Renal pelvis (tissue), 12 donors: ENCODE results near the gene SMIM34. TPM values are rescaled to one million over a fixed set of nuclear protein-coding genes. Genes with fewer than 3 reads are reported as not detected.
"Not testable (repeated sequence)": the region's sequence is repeated elsewhere in the genome, so short reads cannot be mapped to it uniquely, and the experiment has no call there.

Source experiments
- DNase-seq: peaks from one replicate; pipeline ENCODE4 v3.0.0-alpha.2; 2013
- long read RNA-seq, 16 experiments: transcript quantifications; one replicate each; lab custom pipeline, GENCODE V29; 2026
- polyA plus RNA-seq, 3 donors: library from polyadenylated mRNA; unstranded; fragments of 120-200 nt; gene quantifications; one replicate each; pipeline ENCODE4 v1.2.1, GENCODE V29; 2013; ENCODE audit not compliant: insufficient read length in 3 of 3

The SMIM34 gene, protein sequence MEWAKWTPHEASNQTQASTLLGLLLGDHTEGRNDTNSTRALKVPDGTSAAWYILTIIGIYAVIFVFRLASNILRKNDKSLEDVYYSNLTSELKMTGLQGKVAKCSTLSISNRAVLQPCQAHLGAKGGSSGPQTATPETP
- polyA plus RNA-seq: 1 to 10 TPM in 2 of 3 donors, under 1 TPM in 1; 0.24 to 1.5 (median 1.1) TPM
- long read RNA-seq, donor 1: 0 reads
- long read RNA-seq, donor 2: 0 reads
- long read RNA-seq, donor 3: 0 reads
- long read RNA-seq, donor 4: 0 reads
- long read RNA-seq, donor 5: 0 reads
- long read RNA-seq, donor 6: 0 reads
- long read RNA-seq, donor 7: 0 reads
- long read RNA-seq, donor 8: 0 reads
- long read RNA-seq, donor 9: 0 reads
- long read RNA-seq, donor 10: 0 reads
- long read RNA-seq, donor 11: 0 reads
- long read RNA-seq, donor 12: 0 reads
- long read RNA-seq, donor 13: 0 reads
- long read RNA-seq, donor 14: 0 reads
- long read RNA-seq, donor 15: 0 reads
- long read RNA-seq, donor 16: 0 reads

DNA sequence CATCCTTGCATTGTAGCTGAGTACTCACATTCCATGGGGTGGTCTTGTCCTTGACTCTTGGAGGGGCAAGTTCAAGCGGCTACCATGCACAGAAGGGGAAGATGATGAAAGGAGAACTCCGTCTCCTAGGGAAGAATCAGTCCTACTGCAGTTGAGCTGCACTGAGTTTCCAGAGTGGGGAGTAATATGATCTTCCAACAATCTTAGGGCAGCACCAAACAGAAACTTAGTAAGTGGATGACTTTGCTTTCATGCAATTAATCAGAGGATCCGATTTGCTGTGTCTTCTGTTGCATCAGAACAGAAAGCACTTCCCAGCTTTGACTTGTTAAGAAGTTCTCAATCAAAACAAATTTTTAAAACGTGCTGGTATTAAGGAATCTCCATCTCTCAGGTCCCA, at the start of gene SMIM34:
TSS of gene SMIM34 (minus strand) at position 147 of the 400 bp plus-strand sequence. CDS start at position 35, 112 bp downstream.
- DNase-seq: not testable (repeated sequence)

- DNase-seq: not testable (repeated sequence)
Measured at GRCh38 chr21:34467333-34467732, 43.6 kb upstream of the SMIM34 start.

GRCh38 chr21:34459426-34459825, 35.7 kb upstream of the SMIM34 start:
- not testable (repeated sequence) for DNase-seq

GRCh38 chr21:34458266-34458665, 34.5 kb upstream of the SMIM34 start:
- not testable (repeated sequence) for DNase-seq

DNA sequence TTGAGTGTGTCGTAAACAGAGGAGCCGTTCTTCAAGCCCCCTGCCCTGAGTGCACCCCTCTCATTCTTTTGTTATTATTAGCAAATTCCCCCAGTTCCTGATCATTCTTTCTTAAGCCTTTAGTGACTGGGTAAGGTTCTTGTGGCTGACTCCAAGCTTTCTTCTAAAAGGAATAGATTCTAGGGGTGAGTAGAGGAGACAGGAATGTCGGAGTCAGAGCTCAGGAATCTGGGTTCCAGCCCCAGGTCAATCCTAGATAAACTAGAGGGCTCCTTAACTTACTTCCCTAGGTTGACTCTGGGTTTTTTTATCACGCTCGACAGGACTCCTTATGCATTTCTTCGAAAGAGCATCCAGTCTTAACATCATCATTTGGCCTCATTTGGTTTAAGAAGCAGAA, 32.4 kb upstream of the SMIM34 start:
- not testable (repeated sequence) for DNase-seq

DNA sequence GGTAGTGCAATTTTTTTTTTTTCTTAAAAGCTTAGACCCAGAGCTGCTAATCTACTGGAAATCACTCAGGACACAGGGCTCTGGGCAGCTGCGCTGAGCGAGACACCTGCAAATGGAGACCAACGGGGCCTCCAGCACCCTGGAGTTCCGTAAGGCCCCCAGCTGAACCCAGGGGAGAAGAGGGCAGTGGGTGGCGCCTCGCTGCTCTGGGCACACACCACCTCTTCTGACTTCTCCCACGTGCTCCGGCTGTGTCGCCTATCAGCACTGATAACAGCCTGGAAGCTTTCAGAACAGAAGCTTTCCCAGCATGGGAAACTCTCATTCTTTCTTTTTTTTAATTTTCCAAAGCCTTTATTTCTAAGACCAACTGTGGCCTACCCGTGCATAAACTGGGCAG, 31.9 kb upstream of the SMIM34 start:
- DNase-seq: not testable (repeated sequence)

DNA sequence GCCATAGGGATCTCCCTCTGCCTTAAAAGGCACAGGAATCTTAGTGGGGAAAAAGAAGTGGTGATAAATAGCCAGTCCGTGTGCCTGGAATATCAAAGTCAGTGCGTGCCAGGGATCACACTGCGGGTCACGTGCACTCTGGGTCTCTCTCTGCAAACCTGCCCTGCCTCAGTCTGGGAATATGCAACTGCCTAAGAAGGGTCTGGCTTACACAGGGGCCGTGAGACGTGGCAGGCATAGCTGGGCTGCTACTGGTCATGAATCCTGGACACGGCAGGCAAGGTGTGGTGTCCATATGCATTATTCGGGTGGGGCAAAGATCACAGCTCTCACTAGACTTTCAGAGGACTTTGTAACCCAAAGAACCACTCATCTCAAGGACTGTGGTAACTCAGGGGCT, 23.3 kb upstream of the SMIM34 start:
- not testable (repeated sequence) for DNase-seq

- DNase-seq: not testable (repeated sequence)
Measured at GRCh38 chr21:34443486-34443885, 19.7 kb upstream of the SMIM34 start.

DNA sequence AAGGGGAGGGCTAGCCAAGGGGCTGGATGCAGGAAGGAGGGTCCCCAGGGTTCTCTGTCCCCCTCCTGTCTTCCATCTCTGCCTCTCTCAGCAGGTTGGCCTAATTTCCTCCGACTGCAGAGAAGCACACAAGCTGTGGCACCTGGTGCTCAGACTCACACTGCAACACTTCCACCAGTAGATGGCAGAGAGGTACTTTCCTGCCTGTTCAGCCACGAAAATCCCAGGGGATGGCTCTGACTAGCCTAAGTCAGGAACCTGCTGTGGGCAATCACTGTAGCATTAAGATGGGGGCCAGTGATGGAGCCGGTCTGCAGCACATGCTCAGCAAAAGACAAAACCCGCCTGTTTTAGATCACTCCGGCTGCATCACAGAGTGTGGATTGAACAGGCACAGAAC, 6.0 kb upstream of the SMIM34 start:
- not testable (repeated sequence) for DNase-seq

DNA sequence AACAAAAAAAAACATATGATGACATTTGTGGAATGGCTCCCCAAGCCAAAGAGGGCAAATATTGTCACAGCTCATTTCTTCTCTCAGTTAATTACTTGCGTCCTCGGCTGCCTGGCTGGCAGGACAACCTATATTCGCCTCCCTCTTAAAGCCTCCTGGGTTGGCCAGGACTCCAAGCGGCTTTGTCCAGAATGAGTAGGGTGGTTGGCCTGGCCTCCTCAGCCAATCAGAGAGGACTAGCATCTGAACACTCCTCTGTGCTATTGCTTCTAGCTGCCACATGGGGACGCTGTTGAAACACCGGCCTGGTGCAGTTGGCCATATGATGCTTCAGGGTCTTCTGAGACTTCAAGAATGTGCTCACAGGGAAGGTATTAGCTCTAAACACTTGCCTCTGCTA, 4.7 kb upstream of the SMIM34 start:
- DNase-seq: not testable (repeated sequence)

GRCh38 chr21:34427339-34427738, 3.6 kb upstream of the SMIM34 start:
- not testable (repeated sequence) for DNase-seq

GRCh38 chr21:34417448-34418077, 6.2 kb downstream of the SMIM34 start:
- not testable (repeated sequence) for DNase-seq

- DNase-seq: not testable (repeated sequence)
Measured at GRCh38 chr21:34407294-34407693, 16.5 kb downstream of the SMIM34 start.

DNA sequence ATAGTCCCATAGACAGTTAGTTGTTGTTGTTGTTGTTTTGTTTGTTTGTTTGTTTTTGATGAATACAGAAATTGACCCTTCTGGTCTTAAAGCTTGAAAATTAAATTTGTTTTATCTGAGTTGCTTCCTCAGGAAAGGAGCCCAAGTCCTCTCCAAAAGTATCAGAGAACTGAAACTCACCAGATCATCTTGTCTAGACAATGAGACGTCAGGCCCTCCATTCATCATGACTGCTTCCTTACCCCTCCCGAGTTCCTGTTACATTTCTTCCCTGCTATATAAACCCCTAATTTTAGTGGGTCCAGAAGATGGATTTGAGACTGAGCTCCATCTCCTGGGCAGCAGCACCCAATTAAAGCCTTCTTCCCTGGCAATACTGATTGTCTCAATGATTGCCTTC, 17.1 kb downstream of the SMIM34 start:
- not testable (repeated sequence) for DNase-seq

GRCh38 chr21:34406102-34406501, 17.6 kb downstream of the SMIM34 start:
- not testable (repeated sequence) for DNase-seq

DNA sequence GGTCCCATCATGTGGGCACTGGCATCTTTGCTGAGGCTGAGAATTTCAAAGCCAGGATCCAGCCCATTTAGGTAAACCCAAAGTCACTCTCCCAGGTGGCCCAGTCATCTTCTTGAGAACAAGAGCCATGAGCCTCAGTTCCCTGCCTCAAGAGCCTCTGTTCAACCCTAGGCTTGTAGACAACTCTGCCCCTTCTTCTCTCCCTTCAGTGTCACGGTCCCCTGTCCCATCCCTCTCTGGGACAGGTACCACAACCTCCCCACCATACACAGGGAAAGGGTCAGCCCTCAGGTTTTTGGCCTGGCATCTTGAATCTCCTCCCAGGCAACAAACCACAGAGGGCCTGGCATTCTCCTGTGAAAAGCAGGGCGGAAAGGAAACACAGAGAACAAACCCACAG, 18.1 kb downstream of the SMIM34 start:
- not testable (repeated sequence) for DNase-seq

GRCh38 chr21:34404742-34405141, 19.0 kb downstream of the SMIM34 start:
- DNase-seq: not testable (repeated sequence)

DNA sequence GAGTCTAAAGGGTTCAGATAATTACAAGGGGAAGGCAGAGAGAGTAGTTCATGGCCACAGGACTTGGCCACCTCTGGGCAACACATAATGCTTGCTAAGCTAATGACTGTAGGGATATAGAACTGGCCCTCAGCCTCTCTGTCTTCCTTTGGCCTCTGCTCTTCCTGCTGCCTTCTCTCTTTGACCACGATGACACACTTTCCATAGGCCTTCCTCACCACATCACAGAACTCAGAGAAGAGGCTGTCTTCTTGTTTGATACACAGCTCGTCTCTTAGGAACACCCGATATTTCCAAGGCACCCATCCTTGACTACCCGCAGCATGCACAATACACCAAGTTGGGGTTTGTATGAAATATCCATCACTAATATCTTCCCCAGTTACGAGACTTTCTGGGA, 23.2 kb downstream of the SMIM34 start:
- not testable (repeated sequence) for DNase-seq

GRCh38 chr21:34383724-34384415, 39.9 kb downstream of the SMIM34 start:
- not testable (repeated sequence) for DNase-seq

- DNase-seq: not testable (repeated sequence)
Measured at GRCh38 chr21:34383138-34383537, 40.6 kb downstream of the SMIM34 start.

- DNase-seq: not testable (repeated sequence)
Measured at GRCh38 chr21:34375619-34375972, 48.2 kb downstream of the SMIM34 start.

GRCh38 chr21:34374940-34375618, 48.7 kb downstream of the SMIM34 start, which contains the start of gene SMIM11:
SMIM11 (plus strand) TSS chr21:34375507; CDS start chr21:34379505, 3,998 bp downstream.
- DNase-seq: not testable (repeated sequence)
